NCI-H146 treated with DMSO at 0.1 percent for 48 hours (cell line): Measurements from ENCODE around the gene ZNFX1.

Experiments used
- DNase-seq: peaks from one replicate; lab custom pipeline; 2025; ENCODE audit not compliant: unreplicated experiment; lab: John Stamatoyannopoulos, UW

The ZNFX1 gene

DNA sequence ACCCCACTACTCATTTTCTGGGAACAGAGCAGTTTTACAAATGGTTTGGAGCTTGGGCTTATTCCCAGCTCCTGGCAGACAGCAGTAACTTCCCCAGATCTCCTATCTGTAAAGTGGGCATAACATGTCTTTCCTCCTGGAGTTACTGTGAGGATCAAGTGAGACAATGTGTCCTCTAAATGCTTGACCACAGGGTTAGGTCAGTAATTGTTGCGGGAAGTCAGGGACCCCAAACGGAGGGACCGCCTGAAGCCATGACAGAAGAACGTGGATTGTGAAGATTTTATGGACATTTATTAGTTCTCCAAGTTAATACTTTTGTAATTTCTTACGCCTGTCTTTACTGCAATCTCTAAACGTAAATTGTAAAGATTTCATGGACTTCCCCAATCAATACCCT is 15.3 kb upstream of the ZNFX1 start:
- no peak for DNase-seq

DNA sequence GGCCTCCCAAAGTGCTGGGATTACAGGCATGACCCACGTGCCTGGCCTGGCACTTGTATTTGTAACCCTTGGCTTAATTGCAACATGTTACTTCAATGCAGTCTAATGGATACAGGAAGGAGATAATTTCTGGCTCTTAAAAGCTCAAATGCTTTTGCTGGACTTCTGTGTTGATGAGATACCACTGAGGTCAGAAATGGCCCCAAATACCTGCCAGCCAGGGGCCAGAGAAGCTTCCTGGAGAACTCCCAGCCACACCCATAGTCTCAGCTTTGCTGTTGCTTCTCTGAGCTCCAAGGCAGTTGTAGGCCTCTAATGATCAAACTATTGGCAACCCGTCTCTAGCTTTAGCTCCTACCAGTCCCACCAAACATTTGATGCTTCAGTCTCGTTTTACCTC is 14.2 kb upstream of the ZNFX1 start:
- no peak for DNase-seq

DNA sequence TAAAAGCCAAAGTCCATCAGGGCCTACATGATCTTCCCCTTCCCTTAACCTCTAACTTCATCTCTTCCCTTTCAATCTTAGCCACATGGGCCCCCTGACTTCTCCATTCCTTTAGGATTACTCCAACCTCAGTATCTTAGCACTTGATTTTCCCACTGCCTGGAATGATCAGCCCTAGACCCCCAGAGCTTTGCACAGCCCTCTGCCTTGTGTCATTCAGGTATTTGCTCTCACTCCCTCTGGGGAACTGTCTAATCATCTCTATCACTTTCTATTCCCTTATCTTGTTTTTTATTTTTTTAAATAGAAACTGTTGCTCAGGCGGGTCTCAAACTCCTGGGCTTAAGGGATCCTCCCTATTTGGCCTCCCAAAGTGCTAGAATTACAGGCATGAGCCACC is 13.3 kb upstream of the ZNFX1 start:
- no peak for DNase-seq

DNA sequence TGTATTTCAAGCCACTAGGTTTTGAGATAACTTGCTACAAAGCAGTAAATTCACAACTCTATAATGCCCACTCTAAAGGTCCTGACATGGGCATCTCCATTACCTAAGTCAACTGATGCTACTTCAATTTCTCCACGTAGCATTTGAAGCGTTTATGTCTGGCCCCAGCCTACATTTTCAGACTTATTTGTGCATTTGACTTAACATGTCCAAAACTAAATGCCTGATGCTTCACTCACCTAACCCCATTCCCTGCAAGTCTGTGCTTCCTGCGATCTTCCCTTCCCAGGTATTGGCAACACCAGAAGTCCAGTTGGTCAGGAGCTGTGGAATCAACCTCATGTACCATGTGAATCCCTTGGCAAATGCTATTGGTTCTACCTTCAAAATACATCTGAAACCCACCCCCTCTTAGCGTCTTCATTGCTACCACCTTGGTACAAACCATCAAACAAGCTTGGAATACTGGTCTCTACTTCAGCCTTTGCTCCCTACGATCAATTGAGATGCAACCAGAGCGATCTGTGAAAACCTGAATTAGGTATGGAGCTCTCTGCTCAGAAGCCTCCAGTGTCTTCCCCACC is 12.8 kb upstream of the ZNFX1 start:
- DNase-seq = no peak

DNA sequence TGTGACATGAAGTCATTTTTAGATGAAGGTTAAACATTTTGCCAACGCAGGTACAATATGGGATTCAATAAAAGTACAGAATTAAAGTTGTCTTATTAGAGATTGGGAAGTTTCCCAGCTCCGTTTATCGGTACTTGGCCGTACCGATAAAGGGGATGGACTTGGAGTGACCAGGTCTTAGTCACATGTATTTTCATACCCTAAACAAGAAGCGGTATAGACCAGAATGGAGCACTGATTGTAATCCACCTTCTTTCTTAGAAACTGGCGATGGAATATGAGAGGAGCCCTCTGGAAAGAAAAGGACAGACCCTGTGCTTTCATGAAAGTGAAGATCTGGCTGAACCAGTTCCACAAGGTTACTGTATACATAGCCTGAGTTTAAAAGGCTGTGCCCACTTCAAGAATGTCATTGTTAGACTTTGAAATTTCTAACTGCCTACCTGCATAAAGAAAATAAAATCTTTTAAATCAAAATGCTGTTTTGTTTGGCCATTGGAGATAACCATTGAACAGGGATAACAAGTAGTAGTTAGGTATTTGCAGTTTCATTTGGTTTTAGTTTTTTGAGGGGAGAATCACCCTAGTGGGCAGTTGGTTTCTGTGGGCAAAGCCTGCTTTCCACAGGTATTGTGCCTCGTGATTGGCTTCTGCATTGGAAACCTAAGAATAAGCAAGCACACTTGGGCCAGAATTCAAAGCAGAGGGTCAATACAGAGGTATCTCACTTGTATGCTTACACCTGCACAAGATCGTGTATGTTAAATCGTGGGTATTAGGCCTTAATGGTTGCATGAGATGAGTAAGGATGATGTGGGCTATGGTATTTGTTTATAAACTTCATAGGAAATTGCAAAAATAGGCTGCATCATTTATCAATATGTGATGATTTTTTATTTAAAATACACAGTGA is 11.2 kb upstream of the ZNFX1 start:
- DNase-seq = no peak

DNA sequence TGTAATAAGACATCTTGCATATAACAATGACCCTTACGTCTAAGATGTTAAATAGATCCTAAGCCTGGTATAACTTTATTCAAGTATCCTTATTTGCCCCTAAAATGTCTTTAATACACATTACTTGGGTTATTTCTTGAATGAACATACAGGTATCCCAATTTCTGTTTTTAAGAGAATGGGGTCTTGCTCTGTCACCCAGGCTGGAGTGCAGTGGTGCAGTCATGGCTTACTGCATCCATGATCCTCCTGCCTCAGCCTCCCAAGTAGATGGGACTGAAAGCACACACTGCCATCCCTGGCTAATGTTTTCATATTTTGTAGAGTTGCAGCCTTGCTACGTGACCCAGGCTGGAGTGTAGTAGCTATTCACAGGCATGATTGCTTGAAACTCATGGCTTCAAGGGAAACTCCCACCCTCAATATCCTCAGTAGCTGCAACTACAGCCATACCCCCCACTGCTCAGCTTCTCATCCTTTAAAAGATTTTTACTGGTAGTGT is 10.4 kb upstream of the ZNFX1 start:
- DNase-seq = no peak

DNA sequence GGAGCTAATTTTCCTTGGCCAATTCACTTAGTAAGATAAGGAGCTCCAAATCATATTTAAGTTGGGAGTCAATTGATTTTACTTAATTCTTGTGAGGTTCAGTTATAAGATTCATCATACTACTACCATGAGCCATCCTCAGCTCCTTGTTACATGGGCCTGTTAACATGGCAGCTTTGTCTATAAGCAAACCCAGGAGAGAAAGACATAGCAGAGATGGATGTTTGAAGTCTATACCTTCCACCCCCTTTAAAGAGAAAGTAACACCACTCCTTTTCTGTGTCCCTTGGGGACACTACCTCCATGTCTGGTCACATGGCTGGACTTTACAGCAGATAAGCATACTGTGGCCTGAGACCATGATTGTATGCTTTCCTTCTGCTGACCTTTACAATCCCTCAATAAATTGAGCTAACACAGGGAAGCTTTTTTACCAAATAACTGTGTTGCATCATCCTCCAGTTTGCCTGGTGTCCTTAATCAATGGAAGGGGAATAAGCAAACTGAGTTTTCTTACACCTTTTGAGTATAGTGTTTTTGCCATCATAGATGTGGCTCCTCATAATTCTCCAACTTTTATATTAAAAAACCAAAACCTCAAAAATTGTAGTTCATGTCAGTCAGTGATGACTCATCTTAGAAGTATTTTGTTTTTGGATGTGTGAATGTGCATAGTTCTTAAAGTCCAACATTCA is 9.8 kb upstream of the ZNFX1 start:
- no peak for DNase-seq

DNA sequence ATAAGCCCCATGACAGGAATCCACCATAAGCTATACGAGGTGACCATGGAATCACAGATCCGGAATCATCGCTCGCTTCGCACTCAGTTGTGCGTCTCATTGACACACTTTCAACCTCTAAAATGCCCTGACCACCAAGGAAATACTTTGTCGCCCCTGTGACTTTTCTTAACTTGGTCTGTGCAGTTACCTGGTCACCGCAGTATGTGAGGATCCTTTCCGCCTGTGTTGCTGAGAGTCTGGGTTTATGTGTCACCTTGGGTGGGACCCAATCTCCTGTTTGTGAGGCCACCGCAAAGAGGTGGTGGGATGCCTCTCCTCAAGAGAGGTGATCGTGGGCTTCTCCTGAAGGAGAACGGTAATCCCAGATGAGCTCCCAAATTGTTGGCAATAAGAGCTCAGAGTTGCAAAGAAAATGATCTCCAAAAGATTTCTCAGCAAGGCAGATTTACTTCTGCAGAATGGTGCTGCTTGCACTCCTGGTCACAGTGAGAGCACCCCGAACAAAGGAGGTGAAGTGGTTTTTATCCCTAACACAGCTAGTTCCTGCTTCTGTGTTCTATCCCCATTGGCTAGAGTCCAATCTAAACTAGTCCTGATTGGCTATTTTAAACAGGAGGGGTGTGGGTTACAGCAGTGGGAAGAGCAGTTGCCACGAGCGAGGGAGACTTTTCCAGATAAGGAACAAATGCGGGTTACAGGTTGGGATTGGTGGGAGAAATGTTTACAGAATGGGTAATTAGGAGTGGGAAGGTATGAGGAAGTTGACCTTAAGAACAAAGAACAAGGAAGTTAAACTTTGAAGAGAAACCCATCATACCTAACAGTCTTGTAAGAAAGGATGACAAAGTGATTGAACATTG is 9.1 kb upstream of the ZNFX1 start:
- DNase-seq = no peak

DNA sequence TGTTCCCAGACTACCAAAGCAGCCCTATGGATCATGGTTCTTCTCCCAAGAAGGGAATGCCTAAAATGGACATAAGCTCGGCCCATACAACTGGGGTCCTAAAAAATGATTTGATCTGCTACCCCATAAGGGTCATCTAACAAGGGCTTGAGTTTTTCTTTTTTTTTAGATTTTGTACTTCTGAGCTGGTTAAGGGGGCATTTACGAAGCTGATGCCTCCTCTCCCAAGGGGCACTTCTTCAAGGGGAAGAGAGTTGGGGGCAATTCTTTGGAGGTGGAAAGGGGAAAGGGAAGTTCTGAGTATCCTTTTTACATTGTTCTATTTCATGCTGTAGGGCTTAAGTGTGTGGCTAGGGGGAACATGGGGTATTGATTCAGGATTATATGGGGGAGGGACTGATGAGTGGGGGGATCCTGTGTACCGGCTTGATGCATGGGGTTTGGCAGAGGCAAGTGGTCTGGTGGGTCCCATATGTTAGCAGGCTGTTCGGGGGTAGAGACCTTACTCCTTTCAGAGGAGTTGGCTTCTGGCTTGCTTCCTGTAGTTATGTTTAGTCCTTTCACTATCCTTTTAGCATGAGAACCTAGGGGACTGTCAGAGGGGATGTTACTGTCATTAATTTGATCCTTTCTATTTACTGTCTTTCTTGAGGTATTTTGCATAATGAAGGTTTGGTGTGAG is 8.1 kb upstream of the ZNFX1 start:
- DNase-seq = no peak

DNA sequence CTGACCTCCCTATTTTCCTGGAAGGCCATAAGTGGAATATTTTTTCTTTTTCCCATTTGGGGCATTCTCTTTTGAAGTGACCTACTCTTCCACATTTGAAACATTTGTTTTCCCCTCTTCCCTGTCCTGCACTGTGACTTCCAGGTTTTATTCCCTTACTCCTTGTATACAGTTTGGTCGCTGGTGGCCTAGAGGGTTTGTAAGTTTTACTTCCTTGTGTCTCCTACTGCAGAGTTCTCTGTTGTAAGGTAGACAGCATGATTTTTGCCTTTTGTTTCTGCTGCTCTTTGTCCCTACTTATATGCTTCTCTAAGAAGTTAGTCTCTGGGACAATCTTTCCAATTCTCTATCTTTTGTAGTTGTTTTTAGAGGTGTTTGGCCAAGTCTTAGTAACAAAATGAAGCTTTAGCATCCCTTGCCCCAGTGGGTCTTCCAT is 7.4 kb upstream of the ZNFX1 start:
- DNase-seq = no peak

DNA sequence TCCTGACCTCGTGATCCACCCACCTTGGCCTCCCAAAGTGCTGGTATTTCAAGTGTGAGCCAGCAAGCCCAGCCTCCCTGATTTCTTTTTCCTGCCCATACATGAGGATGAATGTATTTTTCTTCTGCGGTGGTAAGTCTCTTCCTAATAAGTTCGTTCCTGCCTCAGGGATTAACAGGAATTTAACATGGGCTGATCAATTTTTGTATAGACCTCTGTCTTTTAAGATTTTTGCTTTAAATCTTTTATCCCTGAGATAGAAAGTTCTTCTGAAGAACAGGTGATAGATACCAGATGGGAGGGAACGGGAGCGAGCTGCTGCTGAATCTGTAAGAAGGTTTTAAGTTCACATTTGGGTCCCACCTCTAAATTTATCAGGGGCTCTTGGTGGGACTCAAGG is 7.0 kb upstream of the ZNFX1 start:
- no peak for DNase-seq

DNA sequence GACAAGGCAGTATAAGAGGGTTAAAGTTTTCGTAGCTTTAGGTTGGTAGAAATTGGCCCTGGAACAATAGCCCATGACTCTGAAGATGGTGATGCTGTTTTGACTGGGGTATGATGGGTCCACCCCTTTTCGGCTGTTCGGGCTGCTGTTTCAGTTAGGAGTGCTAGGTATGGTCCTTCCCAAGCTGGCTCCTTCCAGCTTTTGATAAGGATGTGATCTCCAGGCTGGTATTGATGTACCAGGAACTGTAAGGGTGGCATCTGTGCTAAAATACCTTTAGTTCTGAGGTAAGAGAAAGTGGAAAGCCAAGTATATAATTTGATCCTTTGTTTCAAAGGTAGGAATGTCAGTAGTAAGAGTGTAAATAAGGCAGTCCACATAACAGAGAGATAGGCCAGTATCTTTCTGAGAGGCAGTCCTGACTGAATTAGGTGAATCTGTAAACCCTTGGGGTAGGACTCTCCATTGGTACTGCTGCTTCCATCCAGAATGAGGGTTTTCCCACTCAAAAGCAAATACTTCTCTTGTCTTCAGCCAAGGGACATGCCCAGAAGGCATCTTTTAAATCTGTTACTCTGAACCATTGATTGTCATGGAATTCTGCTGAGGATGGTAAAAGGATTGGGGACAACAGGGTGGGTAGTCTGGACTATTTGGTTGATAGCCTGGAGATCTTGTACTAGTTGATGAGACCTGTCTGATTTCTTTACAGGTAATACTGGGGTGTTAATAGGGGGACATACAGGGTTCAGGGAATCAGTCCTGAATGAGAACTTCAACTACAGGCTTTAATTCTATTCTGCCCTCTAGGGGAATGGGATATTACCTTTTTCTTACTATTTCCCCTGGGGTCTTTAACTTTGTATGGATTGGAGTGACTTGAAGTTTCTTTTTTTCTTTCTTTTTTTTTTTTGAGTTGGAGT is 6.1 kb upstream of the ZNFX1 start:
- DNase-seq = no peak

DNA sequence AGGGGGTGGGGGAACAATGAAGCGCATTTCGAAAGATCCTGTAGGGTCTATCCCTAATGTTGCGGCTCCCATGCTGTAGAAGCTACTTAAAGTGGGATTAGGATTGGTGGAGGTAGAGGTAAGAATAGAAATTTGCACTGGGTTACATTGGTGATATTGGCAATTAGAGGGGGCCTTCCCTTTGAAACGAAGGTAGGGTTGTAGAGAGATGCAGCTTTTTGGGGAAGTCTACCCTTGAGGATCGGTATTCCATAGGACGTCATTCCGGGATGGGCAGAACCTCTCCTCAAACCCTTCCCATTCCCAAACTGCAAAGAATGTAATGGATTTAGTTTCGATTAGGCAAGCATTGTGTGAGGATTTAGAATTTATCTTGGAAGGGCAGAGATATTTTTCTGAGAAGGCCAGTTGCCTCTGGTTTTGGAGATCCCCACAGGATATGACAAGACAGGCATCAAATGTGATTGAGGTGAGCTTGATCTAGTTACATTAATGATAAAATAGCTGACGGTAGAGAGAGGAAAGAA is 5.4 kb upstream of the ZNFX1 start:
- DNase-seq = no peak

DNA sequence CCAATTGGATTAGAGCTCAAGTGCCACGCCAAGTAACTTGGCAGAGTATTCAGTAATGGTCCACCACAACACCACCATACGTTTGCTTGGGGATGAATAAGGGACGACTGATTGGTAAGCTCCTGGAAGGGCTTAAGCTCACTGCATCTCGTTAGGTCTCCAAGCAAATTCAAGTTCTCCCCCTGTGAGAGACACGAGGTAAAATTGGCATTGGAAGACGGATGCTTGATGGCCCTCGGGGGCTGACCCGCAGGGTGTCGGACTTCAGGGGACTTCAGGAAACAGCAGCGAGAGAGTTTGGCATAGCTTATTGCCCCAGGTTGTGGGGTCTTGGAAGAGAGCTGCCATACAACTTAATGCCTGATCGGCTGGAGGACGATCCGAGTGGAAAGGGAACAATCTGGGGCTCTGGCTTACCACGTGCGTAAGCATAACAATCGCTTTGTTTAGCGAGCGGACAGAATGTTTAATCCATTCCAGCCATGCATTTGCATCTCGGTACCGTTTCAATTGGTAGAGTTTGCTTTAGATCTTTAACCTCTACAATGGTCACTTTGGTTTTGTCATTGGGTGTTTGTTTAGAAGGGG is 4.8 kb upstream of the ZNFX1 start:
- no peak for DNase-seq

DNA sequence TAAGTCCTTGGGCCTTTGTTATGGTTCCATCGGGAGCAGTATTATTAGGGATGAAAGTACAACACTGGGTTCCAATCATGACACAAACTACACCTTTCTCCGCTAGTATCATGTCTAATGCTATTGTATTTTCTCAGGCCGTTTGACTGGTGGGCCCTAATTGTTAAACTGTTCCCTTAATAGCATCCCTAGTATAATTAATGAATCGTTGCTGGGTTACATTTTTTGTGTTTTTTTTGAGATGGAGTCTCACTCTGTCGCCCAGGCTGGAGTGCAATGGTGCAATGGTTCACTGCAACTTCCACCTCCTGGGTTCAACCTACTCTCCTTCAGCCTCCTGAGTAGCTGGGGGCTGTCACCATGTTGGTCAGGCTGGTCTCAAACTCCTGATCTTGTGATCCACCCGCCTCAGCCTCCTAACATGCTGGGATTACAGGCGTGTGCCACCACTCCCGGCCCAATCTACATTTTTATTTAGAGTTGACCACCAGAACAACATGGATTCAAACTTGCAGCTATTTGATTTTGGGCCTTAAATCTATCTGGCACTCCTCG is 4.1 kb upstream of the ZNFX1 start:
- no peak for DNase-seq

DNA sequence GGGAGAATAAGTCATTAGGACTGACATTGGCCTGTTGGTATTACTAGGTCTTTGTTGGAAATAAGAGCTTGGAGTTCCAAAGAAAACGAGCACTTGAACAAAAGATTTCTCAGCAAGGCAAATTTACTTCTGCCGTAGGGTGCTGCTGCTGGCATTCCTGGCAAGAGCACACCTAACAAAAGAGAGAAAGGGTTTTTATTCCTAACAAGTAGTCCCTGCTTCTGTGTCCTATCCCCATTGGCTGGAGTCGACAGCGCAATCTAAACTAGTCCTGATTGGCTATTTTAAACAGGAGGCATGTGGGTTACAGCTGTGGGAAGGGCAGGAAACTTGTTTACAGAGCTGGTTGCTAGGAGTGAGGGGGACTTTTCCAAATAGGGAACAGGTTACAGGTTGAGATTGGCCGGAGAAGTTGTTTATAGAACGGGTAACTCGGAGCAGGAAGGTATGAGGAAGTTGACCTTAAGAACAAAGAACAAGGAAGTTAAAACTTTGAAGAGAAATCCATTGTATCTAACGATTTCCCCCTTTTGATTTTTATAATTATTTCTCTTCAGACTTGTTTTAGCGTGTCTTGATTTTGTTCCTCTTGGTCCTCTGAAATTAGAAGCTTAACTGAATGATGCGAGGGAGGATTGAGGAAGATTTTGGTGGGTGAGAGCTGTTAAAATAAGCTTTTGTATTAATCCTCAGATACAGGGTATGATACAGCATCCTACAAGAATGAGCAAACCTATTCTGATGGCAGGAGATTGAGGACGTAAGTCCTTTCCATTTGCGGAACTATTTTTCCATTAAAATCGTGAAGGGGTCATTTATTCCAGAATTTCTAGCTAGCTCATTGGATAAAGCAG is 3.4 kb upstream of the ZNFX1 start:
- DNase-seq = no peak

DNA sequence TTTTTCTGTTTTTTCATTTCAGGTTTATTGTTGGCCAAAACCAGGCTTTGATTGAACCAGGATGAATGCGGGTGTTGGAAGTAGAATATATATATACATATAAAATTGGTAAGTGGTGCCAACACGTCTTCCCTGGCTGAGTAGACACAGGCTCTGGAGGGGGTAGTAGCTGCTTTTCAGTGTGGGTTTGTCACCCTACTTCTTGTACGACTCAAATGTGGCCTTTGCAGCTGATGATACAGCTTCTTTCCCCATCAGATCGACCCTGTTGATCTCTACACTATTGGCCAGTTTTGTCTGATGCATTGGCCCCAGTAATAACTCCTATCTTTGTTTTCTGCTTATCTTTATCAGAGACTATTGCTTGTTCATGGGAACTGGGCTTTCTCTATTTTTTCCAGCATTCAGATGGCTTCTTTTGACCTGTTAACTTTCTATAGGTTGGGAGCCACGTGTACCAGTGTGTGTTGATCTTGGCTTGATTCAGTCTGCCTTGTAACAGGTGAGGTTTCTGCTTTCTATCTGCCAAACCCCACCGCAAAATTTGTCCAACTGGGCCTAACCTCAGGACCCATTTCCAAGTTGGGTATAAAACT is 2.7 kb upstream of the ZNFX1 start:
- DNase-seq = no peak
